Activated CD4-positive, alpha-beta memory T cell treated with anti-CD3 and anti-CD28 coated beads, Interleukin-2, amount 10 ng/mL, durations not matched to agents 7 days and 5 days (primary cell): ENCODE data around the gene HOXB8. TPM values are rescaled to one million over a fixed set of nuclear protein-coding genes. Genes with fewer than 3 reads are reported as not detected.

ENCODE experiments used
- CTCF ChIA-PET: fragments of 350-600 bp; sonication (Branson Sonifier 250); formaldehyde crosslinking; loops from one replicate; lab custom pipeline; 2021; ENCODE audit warnings: antibody characterized with exemption, inconsistent platforms; lab: Charles Lee
- POLR2A ChIA-PET: fragments of 350-600 bp; sonication (Branson Sonifier 250); formaldehyde crosslinking; loops from one replicate; lab custom pipeline; 2021; ENCODE audit warnings: antibody characterized with exemption; lab: Charles Lee
- DNase-seq: peaks from one replicate; pipeline ENCODE4 v3.0.0-alpha.2; 2020
- H3K27ac Mint-ChIP-seq: one replicate; pipeline ENCODE4 v1.8.0; 2021; ENCODE audit warnings: mild to moderate bottlenecking, mixed read lengths
- H3K27me3 Mint-ChIP-seq: one replicate; pipeline ENCODE4 v1.8.0; 2021; ENCODE audit warnings: mixed read lengths
- H3K36me3 Mint-ChIP-seq: one replicate; pipeline ENCODE4 v1.8.0; 2021; ENCODE audit warnings: low read depth, mixed read lengths
- H3K4me1 Mint-ChIP-seq: one replicate; pipeline ENCODE4 v1.8.0; 2021; ENCODE audit warnings: mixed read lengths
- H3K4me3 Mint-ChIP-seq: one replicate; pipeline ENCODE4 v1.8.0; 2021; ENCODE audit warnings: mild to moderate bottlenecking, mixed read lengths
- H3K9me3 Mint-ChIP-seq: one replicate; pipeline ENCODE4 v1.8.0; 2021; ENCODE audit warnings: mixed read lengths
- total RNA-seq, 2 experiments: library from RNA; stranded (reverse); gene quantifications; one replicate each; pipeline ENCODE4 v1.2.3, GENCODE V29; 2021

HOXB8 gene
- total RNA-seq, 2 experiments from 2014 or later, result not detected

DNA sequence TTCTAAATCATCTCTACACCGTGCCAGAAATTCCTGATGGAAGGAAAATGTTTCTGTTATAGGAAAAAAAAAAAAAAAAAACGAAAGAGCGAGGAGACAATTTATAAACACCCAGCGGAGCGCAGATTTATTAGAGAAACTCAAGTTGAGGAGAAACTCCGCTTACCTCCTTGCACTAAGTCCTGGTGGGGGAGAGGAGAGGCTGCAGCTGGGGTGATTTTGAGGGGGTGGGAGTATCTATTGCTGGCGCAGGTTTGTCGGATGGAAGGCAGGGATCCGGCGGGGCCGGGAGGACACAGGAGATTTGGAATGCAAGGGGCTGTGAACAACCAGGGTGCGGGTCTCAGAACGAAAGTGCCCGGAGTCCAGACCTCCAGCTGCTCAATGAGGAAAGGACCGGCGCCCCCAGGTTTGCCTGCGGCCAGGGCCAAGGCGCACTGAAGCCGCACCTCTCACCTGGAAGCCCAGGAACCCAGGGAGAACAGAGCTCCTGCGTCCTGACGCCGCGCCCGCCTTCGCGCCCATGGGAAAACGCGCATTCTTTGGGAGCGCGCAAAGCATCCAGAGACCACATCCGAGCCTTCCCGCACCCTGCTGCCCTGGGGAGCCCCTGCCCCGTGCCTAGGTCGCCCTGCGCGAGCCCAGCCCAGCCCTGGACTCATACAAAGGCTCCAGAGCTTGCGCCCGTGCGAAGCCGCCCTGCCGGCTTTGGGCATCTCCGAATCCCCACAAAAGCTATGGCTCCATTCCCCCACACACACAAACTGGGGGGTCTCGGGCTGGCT, 2.6 kb upstream of the HOXB8 start:
- Mint-ChIP-seq H3K27ac (no peak overlapping the region), H3K36me3 (peaks cover 2% of the 10 kb centered on the region), H3K4me3 (no peak overlapping the region), H3K27me3 (peaks cover 90% of the 10 kb centered on the region), H3K4me1 (peaks cover 36% of the 10 kb centered on the region), H3K9me3 (no peaks in the 10 kb centered on the region)
- ChIA-PET POLR2A (interaction anchor here (0.8 to 1.7 kb wide), 3 partner anchors 9 to 569 kb away, joined by 4 to 7 read pairs (median 5); partner anchors contain the start of genes HOXB5 and NFE2L1), CTCF (interaction anchor here (0.8 to 4.1 kb wide), 16 partner anchors 8 to 571 kb away, joined by 3 to 14 read pairs (median 4); partner anchors contain the start of gene HOXB5)
- no peak for DNase-seq

DNA sequence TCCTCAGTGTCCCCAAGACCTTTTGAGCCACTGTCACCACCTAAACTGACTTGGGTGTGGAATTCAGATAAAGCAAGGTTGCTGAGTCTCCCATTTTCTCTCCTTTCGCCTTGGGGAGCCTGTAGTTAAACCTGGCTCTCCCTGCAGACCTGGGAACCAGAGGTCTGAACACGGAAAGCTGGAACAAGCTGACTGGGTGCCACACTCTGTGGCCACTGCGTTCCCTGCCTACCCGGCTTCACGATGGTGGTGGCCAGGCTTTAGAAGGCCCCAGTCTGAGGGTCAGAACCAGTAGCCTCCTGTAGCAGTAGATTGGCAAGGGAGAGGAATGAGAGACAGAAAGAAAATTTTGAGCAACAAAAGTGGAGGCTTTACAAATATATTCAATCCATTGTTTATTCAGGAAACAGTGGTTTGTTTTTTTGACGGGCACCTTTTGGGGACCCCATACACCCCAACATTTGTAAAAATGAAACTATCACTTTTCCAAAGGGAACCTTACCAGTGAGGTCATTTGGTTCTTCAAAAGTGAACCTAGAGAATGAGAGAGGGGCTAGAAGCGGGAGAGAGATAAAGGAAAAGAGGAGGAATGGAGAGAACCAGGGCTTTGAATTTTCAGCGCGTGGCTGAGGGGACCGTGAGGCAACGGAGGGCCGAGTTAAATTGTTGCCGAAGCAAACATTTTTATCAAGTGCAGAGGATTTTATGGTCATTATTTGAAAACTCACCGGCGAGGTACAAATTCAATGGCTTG, 1.8 kb upstream of the HOXB8 start:
- H3K36me3 Mint-ChIP-seq, result peaks cover 6% of the 10 kb centered on the region
- H3K4me3 Mint-ChIP-seq, result no peak overlapping the region
- peaks cover 89% of the 10 kb centered on the region for H3K27me3 Mint-ChIP-seq
- POLR2A ChIA-PET, result interaction anchor here (1.1 to 1.2 kb wide), 2 partner anchors 10 to 20 kb away, joined by 3 to 5 read pairs; no protein-coding TSS in a partner anchor
- peaks cover 42% of the 10 kb centered on the region for H3K4me1 Mint-ChIP-seq
- CTCF ChIA-PET, result interaction anchor here (0.7 to 4.1 kb wide), 7 partner anchors 7 to 536 kb away, joined by 3 to 14 read pairs (median 5); partner anchors contain the start of gene HOXB5
- DNase-seq, result no peak
- no peak overlapping the region for H3K27ac Mint-ChIP-seq
- no peaks in the 10 kb centered on the region for H3K9me3 Mint-ChIP-seq

DNA sequence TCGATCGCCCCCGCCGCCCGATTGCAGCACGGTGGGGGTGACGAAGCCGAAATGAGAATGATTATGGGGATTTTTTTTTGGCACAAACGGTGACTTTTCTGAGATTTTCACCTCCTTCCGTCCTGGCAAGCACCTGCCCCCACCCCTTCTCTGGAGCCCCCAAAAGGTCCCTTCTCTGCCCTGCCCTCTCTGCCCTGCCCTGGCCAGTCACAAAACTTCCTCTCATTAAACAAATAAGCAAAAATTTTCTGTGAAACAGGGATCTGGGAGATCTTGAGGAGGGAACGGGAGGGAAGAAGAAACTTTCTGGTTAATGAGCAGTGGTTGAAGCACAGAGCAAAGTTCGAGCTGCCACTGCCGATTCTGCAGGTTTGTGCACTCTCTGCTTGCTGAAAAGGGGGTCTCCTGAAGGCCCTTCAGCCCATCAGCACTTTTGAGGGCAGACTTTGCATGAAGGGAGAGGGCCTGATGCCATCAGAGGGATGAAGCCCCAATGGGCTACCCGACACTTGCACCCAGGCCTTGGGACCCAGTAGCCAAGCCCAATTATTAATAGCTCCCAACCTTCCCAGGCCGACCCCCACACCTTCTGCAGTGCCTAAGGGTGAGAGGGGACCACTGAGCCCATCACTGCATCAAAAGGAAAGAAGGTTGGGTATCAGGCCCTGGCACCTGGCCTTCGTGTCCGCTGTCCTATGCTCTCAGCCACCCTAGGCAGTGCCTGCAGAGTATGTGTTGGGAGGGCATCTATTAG, 1.0 kb upstream of the HOXB8 start:
- ChIA-PET POLR2A (interaction anchor here (0.8 to 1.2 kb wide), 3 partner anchors 9 to 21 kb away, joined by 3 to 5 read pairs (median 3); no protein-coding TSS in a partner anchor), CTCF (interaction anchor here (0.7 to 1.2 kb wide), 5 partner anchors 9 to 347 kb away, joined by 3 to 5 read pairs (median 3); partner anchors contain the start of gene HOXB5)
- H3K36me3 Mint-ChIP-seq, result peaks cover 6% of the 10 kb centered on the region
- peaks cover 49% of the 10 kb centered on the region for H3K4me1 Mint-ChIP-seq
- peak overlapping the region; percentile 62 for H3K27ac Mint-ChIP-seq
- peaks cover 89% of the 10 kb centered on the region for H3K27me3 Mint-ChIP-seq
- DNase-seq, result no peak
- H3K4me3 Mint-ChIP-seq, result peak overlapping the region; percentile 10
- no peaks in the 10 kb centered on the region for H3K9me3 Mint-ChIP-seq

DNA sequence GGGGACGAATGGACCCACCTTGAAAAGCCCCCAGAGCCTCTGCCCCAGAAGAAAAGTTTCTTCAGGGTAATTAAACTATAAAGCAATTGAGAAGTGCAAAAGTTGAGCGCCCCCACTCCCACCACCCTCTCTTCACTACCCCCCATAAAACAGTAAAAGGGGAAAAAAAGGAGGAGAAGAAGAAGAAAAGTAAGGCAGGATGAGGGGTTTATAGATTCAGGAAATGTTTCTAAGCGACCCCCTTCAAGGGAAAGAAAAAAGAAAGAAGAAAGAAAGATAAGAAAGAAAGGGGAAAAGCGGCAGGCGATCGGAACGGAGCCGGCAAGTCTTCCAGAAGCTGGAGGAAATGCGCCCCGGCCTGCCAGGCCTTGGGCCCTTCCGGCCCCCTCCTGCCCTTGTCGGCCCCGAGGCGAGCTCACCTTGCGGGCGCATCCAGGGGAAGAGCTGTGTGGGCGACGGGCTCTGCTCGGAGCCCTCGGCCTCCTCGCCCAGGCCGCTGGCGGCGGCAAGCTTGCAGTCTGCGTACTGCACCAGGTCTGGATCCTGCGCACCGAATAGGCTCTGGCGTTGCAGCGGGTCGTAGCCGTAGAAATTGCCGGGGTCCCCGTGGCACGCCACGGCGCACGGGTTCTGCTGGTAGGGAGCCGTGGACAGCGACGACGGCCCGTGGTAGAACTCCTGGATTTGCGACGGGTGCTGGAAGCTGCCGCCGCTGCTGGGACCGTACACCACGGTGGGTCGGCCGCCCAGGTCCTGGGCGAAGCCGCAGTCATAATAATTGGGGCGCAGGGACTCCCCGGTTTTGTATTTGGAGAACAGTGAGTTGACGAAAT, 1.0 kb downstream of the HOXB8 start:
- H3K27ac Mint-ChIP-seq, result no peak overlapping the region
- H3K36me3 Mint-ChIP-seq, result peaks cover 9% of the 10 kb centered on the region
- DNase-seq, result no peak
- peaks cover 80% of the 10 kb centered on the region for H3K27me3 Mint-ChIP-seq
- peak overlapping the region; percentile 35 for H3K4me3 Mint-ChIP-seq
- no peaks in the 10 kb centered on the region for H3K9me3 Mint-ChIP-seq
- ChIA-PET POLR2A (interaction anchor here (0.8 to 1.9 kb wide), 4 partner anchors 11 to 110 kb away, joined by 3 to 7 read pairs (median 4); partner anchors contain the start of gene HOXB5), CTCF (interaction anchor here (0.6 to 2.4 kb wide), 10 partner anchors 8 to 587 kb away, joined by 3 to 9 read pairs (median 4); partner anchors contain the start of genes HOXB5, HOXB9 and PRAC2)
- H3K4me1 Mint-ChIP-seq, result peaks cover 54% of the 10 kb centered on the region

DNA sequence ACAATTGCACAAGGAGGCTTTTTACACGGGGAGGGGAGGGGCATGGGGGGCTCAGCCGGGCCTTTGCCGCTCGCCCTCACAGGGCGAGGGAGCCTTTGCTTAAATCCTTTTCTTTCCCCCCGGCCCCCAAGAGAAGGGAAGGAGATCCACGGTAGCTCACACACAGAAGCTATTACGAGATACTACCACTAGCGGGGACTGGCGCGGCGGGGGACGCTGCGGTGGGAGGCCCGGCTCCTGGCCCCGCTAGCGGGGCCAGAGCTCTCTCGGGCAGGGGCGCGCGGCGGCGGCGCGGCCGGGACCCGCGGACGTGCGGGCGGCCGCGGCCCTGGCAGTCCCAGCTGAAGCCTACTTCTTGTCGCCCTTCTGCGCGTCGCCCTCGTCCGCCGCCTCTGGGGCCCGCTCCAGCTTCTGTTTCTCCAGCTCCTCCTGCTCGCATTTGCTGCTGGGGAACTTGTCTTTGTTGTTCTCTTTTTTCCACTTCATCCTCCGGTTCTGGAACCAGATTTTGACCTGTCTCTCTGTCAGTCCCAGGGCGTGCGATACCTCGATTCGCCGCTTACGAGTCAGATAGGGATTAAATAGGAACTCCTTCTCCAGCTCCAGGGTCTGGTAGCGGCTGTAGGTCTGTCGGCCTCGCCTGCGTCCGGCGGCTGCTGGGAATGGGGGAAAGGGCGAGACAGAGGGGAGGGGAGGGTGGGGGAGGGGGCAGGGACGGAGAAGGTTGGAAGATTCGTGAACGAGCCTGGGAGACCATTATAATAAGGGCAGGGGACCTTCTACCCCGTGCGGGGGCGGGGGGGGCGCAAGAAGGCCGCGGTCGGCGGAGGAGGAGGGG, 2.0 kb downstream of the HOXB8 start:
- POLR2A ChIA-PET, result interaction anchor here (0.9 to 1.9 kb wide), 4 partner anchors 13 to 348 kb away, joined by 3 to 7 read pairs (median 4); partner anchors contain the start of genes HOXB5 and HOXB9
- Mint-ChIP-seq H3K9me3 (no peaks in the 10 kb centered on the region), H3K36me3 (peaks cover 11% of the 10 kb centered on the region), H3K4me3 (peak overlapping the region; percentile 65), H3K27ac (no peak overlapping the region), H3K27me3 (peaks cover 79% of the 10 kb centered on the region), H3K4me1 (peaks cover 48% of the 10 kb centered on the region)
- CTCF ChIA-PET, result interaction anchor here (0.8 to 2.4 kb wide), 17 partner anchors 9 to 586 kb away, joined by 3 to 9 read pairs (median 4); partner anchors contain the start of genes HOXB5, HOXB9 and PRAC2
- peak; percentile 54 for DNase-seq

DNA sequence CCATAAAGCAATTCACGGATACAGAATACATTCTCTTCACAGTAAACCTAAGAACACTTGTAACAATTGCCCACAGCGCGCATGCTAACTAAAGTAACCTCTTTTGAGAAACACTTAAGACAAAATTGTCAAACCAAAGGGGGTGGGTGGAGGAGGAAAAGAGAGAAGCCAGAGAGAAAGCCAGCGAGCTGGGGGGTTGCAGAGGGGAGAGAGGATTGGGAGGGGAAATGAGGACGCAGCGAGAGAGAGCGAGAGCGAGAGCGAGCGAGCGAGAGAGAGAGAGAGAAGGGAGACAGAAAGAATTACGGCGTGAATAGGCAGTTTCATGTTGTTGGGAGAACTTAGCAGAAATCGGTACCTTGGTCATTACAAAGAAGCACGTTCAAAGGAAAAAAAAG, 2.6 kb downstream of the HOXB8 start:
- no peak for DNase-seq
- H3K4me1 Mint-ChIP-seq, result peaks cover 47% of the 10 kb centered on the region
- POLR2A ChIA-PET, result interaction anchor here (0.9 to 1.9 kb wide), 4 partner anchors 14 to 347 kb away, joined by 3 to 7 read pairs (median 4); partner anchors contain the start of genes HOXB5 and HOXB9
- peaks cover 77% of the 10 kb centered on the region for H3K27me3 Mint-ChIP-seq
- H3K27ac Mint-ChIP-seq, result no peak overlapping the region
- peaks cover 11% of the 10 kb centered on the region for H3K36me3 Mint-ChIP-seq
- H3K4me3 Mint-ChIP-seq, result peak overlapping the region; percentile 62
- CTCF ChIA-PET, result interaction anchor here (0.8 to 2.4 kb wide), 15 partner anchors 9 to 532 kb away, joined by 3 to 9 read pairs (median 4); partner anchors contain the start of genes HOXB5, HOXB9 and PRAC2
- no peaks in the 10 kb centered on the region for H3K9me3 Mint-ChIP-seq

DNA sequence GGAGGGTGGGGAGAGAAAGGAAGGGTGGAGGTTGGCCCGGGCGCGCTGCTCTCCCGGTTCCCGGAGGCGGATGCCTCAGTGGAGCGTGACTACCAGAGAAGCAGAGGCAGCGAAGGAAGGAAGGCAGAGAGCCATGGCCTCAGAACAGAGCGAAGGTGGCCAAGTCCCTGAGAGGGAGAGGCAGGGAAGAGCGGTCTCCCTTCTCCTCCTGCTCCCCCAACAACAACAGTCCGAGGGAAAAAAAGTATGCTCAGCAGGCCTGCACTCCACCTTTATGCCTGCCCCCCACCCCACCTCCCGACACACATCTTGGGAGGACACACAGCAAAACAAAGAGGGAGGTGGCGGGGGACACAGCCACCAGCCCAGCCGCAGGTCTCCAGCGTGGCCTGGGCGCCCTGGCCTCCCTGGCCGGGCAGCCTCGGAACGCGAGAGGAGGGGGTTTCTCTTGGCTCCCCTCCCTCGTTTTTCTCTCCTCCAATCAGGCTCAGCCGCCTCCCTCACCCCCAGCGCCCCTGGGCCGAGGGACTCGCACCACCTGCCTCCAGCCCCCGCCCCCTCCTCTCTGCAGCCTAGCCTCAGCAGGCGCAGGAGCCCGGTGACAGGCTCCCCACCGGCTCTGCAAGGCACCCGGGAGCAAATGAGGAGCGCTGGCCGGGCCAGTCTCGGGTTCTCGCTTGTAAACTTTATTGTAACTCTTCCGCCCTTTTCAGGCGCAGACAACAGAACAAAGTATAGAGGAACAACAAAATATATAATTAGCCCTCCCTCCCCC, 3.2 kb downstream of the HOXB8 start:
- no peaks in the 10 kb centered on the region for H3K9me3 Mint-ChIP-seq
- peaks cover 76% of the 10 kb centered on the region for H3K27me3 Mint-ChIP-seq
- H3K4me1 Mint-ChIP-seq, result peaks cover 41% of the 10 kb centered on the region
- ChIA-PET POLR2A (interaction anchor here (1.2 kb wide), 1 partner anchor 347 kb away, joined by 4 read pairs; no protein-coding TSS in a partner anchor), CTCF (no interaction called here)
- peak overlapping the region; percentile 88 for H3K4me3 Mint-ChIP-seq
- DNase-seq, result no peak
- H3K27ac Mint-ChIP-seq, result no peak overlapping the region
- peaks cover 11% of the 10 kb centered on the region for H3K36me3 Mint-ChIP-seq

DNA sequence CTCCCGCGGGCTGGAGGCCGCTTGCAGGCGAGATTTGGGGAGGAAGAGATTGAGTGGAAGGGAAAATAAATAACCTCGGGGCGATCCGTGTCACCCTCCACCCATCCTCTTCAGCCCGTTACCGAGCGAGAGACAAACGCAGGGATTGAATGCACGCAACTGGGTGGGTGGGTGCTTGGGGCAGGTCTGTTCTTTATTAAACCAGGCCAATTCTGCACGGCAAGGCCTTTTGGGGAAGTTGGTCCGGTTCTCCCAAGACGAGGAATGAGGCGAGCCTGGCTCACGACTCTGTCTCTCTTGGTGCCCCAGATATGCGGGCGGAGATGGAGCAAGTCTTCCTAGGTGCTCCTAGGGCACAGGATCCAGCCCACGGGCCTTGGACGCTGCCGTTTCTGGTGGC, 3.9 kb downstream of the HOXB8 start:
- Mint-ChIP-seq H3K27ac (peak overlapping the region; percentile 53), H3K9me3 (no peaks in the 10 kb centered on the region), H3K36me3 (peaks cover 11% of the 10 kb centered on the region), H3K4me1 (peaks cover 39% of the 10 kb centered on the region), H3K4me3 (peak overlapping the region; percentile 88), H3K27me3 (peaks cover 76% of the 10 kb centered on the region)
- ChIA-PET CTCF (no interaction called here), POLR2A (no interaction called here)
- DNase-seq, result no peak

DNA sequence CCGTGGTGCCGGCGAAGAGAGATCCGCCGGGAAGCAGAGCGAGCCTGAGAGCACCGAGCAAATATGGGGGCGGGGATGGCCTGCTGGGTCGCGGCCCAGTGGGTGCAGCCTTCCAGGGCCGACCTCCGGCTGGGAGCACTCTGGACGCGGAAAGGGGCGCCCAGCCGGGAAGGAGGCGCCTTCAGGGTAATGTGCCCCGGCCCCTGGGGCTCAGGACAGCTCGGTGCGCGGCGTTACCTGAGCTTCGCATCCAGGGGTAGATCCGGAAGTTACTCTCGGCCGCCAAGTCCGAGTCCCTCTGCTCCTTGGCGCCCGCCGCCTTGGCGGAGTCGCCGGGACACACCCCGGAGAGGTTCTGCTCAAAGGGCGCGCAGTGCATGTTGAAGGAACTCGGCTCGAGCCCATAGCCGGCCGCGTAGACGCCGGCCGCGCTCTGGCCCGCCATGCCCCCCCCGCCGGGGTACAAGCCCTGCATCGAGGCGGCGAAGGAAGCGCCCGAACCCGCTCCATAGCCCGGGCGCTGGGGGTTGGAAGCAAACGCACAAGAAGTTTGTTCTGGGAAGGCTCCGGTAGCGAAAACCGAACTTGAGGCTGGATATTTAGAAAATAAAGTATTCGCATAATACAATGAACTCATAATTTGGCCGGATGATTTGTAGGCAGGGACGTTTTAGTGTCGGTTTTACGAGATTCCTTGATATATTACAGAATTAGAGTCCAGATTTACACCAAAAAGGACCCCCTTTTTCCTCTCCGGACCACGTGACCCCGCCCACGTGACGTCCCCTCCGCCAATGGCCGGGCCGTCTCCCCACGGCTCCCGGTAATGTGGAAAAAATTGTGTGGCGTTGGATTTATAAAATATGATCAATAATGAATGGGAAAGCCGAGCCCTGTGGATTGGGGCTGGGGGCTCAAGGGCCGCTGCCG, 4.5 kb downstream of the HOXB8 start, which contains the start of gene HOXB7:
HOXB7 (minus strand) TSS at position 736 of the 930 bp plus-strand sequence; CDS start at position 637, 99 bp downstream.
- POLR2A ChIA-PET, result interaction anchor here (0.8 to 1.6 kb wide), 7 partner anchors 9 to 562 kb away, joined by 3 to 10 read pairs (median 4); partner anchors contain the start of genes HOXB9 and NFE2L1

More for the DNA sequence above, 4.5 kb downstream of the HOXB8 start, which contains the start of gene HOXB7:
- H3K27ac Mint-ChIP-seq, result peak within 1 kb of the TSS; percentile 53
- H3K9me3 Mint-ChIP-seq, result no peaks in the 10 kb centered on the region
- CTCF ChIA-PET, result interaction anchor here (0.7 to 1.6 kb wide), 4 partner anchors 8 to 19 kb away, joined by 3 to 10 read pairs (median 4); no protein-coding TSS in a partner anchor
- H3K27me3 Mint-ChIP-seq, result peaks cover 74% of the 10 kb centered on the region
- peak; percentile 77 for DNase-seq
- peaks cover 39% of the 10 kb centered on the region for H3K4me1 Mint-ChIP-seq
- H3K4me3 Mint-ChIP-seq, result peak within 1 kb of the TSS; percentile 88
- H3K36me3 Mint-ChIP-seq, result peaks cover 8% of the 10 kb centered on the region
